K562 (cell line): Measurements from ENCODE around the gene PRR30. TPM values are rescaled to one million over a fixed set of nuclear protein-coding genes. Genes with fewer than 3 reads are reported as not detected.

Source experiments
- HMG20B ChIP-seq: fragments of 250-450 bp; sonication (Bioruptor Pico); IDR thresholded peaks from 2 replicates; pipeline ENCODE4 v1.5.0; 2021; ENCODE audit warnings: mild to moderate bottlenecking
- HNRNPH1 ChIP-seq: fragments of 200-400 bp; formaldehyde crosslinking; optimal IDR thresholded peaks from 2 replicates; pipeline ENCODE3; 2017; ENCODE audit warnings: low read depth, mild to moderate bottlenecking, low read length, moderate library complexity
- MAFG ChIP-seq: fragments of 450-650 bp; conservative IDR thresholded peaks from 2 replicates; pipeline ENCODE4 v1.6.1; 2016; ENCODE audit warnings: missing genetic modification characterization, missing compliant biosample characterization
- MAZ ChIP-seq, 2 experiments: fragments of 450-650 bp in 1 of 2; sonication (generic) in 1 of 2; formaldehyde crosslinking; IDR thresholded peaks in 1 of 2; conservative IDR thresholded peaks in 1 of 2; 2 replicates each; pipeline versions ENCODE4 v1.4.0 to v1.5.0; 2020; ENCODE audit warnings: mild to moderate bottlenecking in 1 of 2, missing genetic modification reagents in 1 of 2
- MCM3 ChIP-seq: fragments of 450-650 bp; IDR thresholded peaks from 2 replicates; pipeline ENCODE4 v1.6.1; 2016
- MCM5 ChIP-seq: fragments of 450-650 bp; IDR thresholded peaks from 2 replicates; pipeline ENCODE4 v1.6.1; 2016; ENCODE audit warnings: low read depth
- NCOA2 ChIP-seq, 2 experiments: fragments of 450-650 bp; IDR thresholded peaks; 2 replicates each; pipeline ENCODE4 v1.6.1; 2018; ENCODE audit warnings: mild to moderate bottlenecking in 2 of 2, moderate library complexity in 1 of 2; ENCODE audit not compliant: partially characterized antibody in 2 of 2
- NFE2L1 ChIP-seq: fragments of 450-650 bp; IDR thresholded peaks from 2 replicates; pipeline ENCODE4 v1.6.1; 2016; ENCODE audit warnings: missing genetic modification characterization, low read depth, mild to moderate bottlenecking, missing compliant biosample characterization, moderate library complexity, borderline replicate concordance
- NR1H2 ChIP-seq: sonication (generic); formaldehyde crosslinking; IDR thresholded peaks from 2 replicates; pipeline ENCODE4 v1.4.0; 2020; ENCODE audit warnings: mild to moderate bottlenecking, missing genetic modification reagents
- POLR2A ChIP-seq: fragments of 450-650 bp; conservative IDR thresholded peaks from 2 replicates; pipeline ENCODE4 v1.6.1; 2016
- SAP30 ChIP-seq: fragments of 200-600 bp; sonication (generic); IDR thresholded peaks from 2 replicates; pipeline ENCODE4 v1.6.1; 2012; ENCODE audit warnings: borderline replicate concordance, low read depth, mild to moderate bottlenecking, moderate library complexity, low read length, control low read depth, inconsistent platforms; ENCODE audit not compliant: insufficient read depth, poor library complexity, severe bottlenecking
- SMARCC2 ChIP-seq: fragments of 450-650 bp; IDR thresholded peaks from 2 replicates; pipeline ENCODE4 v1.6.1; 2017; ENCODE audit warnings: antibody characterized with exemption, moderate library complexity, mild to moderate bottlenecking, low read depth
- SMARCE1 ChIP-seq: fragments of 450-650 bp; IDR thresholded peaks from 2 replicates; pipeline ENCODE4 v1.7.1; 2016; ENCODE audit warnings: mild to moderate bottlenecking
- TAF9B ChIP-seq: fragments of 450-650 bp; IDR thresholded peaks from 2 replicates; pipeline ENCODE4 v1.6.1; 2018; ENCODE audit warnings: mild to moderate bottlenecking; ENCODE audit not compliant: partially characterized antibody
- YY1 ChIP-seq, 3 experiments: IDR thresholded peaks; 2 replicates each; pipeline ENCODE4 v1.6.1; 2011; ENCODE audit warnings: low read length in 2 of 3, mild to moderate bottlenecking in 2 of 3, moderate library complexity in 2 of 3, borderline replicate concordance in 1 of 3, control low read depth in 1 of 3, low read depth in 1 of 3; ENCODE audit not compliant: insufficient read depth in 3 of 3, insufficient replicate concordance in 2 of 3, control insufficient read depth in 1 of 3, insufficient read length in 1 of 3; ENCODE audit errors: extremely low read depth in 1 of 3
- ZEB2 ChIP-seq: fragments of 450-650 bp; IDR thresholded peaks from 2 replicates; pipeline ENCODE4 v1.6.1; 2016
- ZNF217 ChIP-seq: sonication (generic); formaldehyde crosslinking; IDR thresholded peaks from 2 replicates; pipeline ENCODE4 v1.8.0; 2022; ENCODE audit warnings: mild to moderate bottlenecking, missing genetic modification reagents
- ZNF561 ChIP-seq: fragments of 450-650 bp; formaldehyde crosslinking; conservative IDR thresholded peaks from 2 replicates; pipeline ENCODE4 v1.4.0; 2020; ENCODE audit warnings: mild to moderate bottlenecking, moderate library complexity
- ZSCAN29 ChIP-seq: fragments of 450-650 bp; IDR thresholded peaks from 2 replicates; pipeline ENCODE4 v1.6.1; 2017
- polyA plus RNA-seq, 8 experiments: library from polyadenylated mRNA; depleted of rRNA in 4 of 8; stranded (reverse) in 5 of 8; unstranded in 3 of 8; fragments of >200 nt; fragmentation: Nextera tagmentation in 2 of 8; fragmentation: Illumina TruSeq in 1 of 8; extraction: Ambion mirVana in 2 of 8; extraction: Trizol in 1 of 8; gene quantifications; 2 replicates each; pipeline versions ENCODE4 v1.2.1 to v1.2.3, GENCODE V29; 2011 to 2014; ENCODE audit warnings: inconsistent platforms in 1 of 8, missing spikeins in 1 of 8
- total RNA-seq, 7 experiments: library from RNA; depleted of rRNA in 6 of 7; stranded (reverse); fragments of >200 nt in 6 of 7; fragmentation: Illumina TruSeq in 2 of 7; extraction: Trizol in 2 of 7; gene quantifications; 2 replicates each; pipeline versions ENCODE4 v1.2.1 to v1.2.3, GENCODE V29; 2011 to 2021; ENCODE audit warnings: low replicate concordance in 1 of 7
- TF ChIP-seq, protein P1 (sequence below), 2 experiments: fragments of 450-650 bp in 1 of 2; sonication (generic) in 1 of 2; formaldehyde crosslinking in 1 of 2; IDR thresholded peaks in 1 of 2; conservative IDR thresholded peaks in 1 of 2; 2 replicates each; pipeline versions ENCODE4 v1.6.1 to v1.8.1; 2016 to 2023; ENCODE audit warnings: mild to moderate bottlenecking in 2 of 2, moderate library complexity in 2 of 2, inconsistent platforms in 1 of 2, missing genetic modification reagents in 1 of 2
- TF ChIP-seq, protein P2 (sequence below): fragments of 250-450 bp; sonication (Bioruptor Pico); IDR thresholded peaks from 2 replicates; pipeline ENCODE4 v1.8.0; 2022; ENCODE audit warnings: inconsistent platforms
- TF ChIP-seq, protein P3 (sequence below): IDR thresholded peaks from 2 replicates; pipeline ENCODE4 v1.6.1; 2016; ENCODE audit warnings: missing genetic modification characterization, missing compliant biosample characterization
- TF ChIP-seq, protein P4 (sequence below): fragments of 250-450 bp; sonication (Bioruptor Pico); IDR thresholded peaks from 2 replicates; pipeline ENCODE4 v1.8.0; 2021; ENCODE audit warnings: moderate library complexity, mild to moderate bottlenecking, inconsistent platforms

PRR30 gene
- total and polyA plus RNA-seq, 9 of the 15 experiments (the other 6 are each of a cell fraction or from before 2014, with no cell fraction given): not detected

DNA sequence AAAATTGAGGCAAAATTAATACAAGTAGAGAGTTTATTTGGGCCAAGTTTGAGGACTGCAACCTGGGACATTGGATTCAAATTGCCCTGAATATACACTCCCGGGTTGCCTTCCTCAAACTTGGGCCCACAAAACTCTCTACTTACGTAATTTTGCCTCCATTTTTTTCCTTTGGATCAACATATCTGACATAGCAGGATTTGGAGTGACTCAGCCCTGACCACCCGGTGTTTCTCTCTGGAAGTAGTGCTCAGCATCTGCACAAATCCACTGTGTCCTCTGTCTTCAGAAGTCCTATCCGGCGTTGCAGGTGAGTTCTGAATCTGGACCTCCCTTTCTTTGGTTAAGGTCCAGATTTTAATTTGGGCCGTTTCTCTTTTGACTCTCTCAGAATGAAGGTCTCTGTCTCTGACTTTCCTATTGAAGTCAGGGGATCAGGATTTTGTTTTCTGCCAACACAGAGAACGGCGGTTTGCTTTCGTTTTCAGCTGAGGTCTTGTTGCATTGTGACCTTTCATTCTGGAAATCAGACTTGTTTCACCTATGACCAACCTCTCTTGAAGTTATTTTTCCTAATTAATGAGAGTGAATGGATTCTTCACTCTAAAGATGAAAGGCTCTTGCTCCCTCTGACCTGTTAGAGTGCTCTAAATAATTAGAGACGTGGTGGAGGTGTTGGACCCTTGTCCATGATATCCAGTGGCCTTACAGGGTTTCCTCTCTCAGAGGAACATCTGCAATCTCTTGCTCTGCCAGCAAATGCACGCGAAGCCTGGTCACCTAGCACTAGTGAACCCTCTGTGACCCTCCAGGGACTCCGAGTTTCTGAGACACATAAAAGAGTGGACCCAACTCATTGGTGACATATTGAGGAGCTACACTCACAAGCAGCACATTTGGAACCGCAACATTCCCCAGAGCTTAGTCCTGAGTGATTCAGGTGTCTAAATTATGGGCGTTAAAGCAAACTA lies 23.2 kb upstream of the PRR30 start (continued):
- no peak for TF ChIP-seq MCM5
- TF ChIP-seq MAZ (CRISPR knock-in tag; conservative IDR thresholded peaks at IDR 0.05 in 1 of 2, IDR thresholded peaks at IDR 0.05 in 1 of 2): no peak
- no peak for TF ChIP-seq ZNF217 (CRISPR knock-in tag)
- no peak for TF ChIP-seq TAF9B
- peak; percentile 74 for TF ChIP-seq MAFG
- TF ChIP-seq HNRNPH1: no peak
- TF ChIP-seq SMARCE1: 0 out of 2 replicates have a peak, but pooled peaks have one; percentile 17
- TF ChIP-seq POLR2A: no peak
- no peak for TF ChIP-seq ZSCAN29
- no peak for TF ChIP-seq HMG20B (CRISPR knock-in tag)
- no peak for TF ChIP-seq ZEB2
- TF ChIP-seq, protein P1, sequence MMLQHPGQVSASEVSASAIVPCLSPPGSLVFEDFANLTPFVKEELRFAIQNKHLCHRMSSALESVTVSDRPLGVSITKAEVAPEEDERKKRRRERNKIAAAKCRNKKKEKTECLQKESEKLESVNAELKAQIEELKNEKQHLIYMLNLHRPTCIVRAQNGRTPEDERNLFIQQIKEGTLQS (IDR thresholded peaks at IDR 0.05): peak; percentile 61; the same call in 1 of the 2 replicates
- TF ChIP-seq, protein P1 (CRISPR knock-in tag; conservative IDR thresholded peaks at IDR 0.05): 0 out of 2 replicates have a peak, but pooled peaks have one; percentile 21
- TF ChIP-seq SMARCC2: 0 out of 2 replicates have a peak, but pooled peaks have one; percentile 19
- no peak for TF ChIP-seq NR1H2 (CRISPR knock-in tag)
- TF ChIP-seq MCM3: no peak
- TF ChIP-seq ZNF561 (CRISPR knock-in tag): no peak
- TF ChIP-seq SAP30: no peak
- TF ChIP-seq NCOA2 (IDR thresholded peaks at IDR 0.05; ENCODE audit: partially characterized antibody in 2 of 2): no peak
- TF ChIP-seq, protein P2, sequence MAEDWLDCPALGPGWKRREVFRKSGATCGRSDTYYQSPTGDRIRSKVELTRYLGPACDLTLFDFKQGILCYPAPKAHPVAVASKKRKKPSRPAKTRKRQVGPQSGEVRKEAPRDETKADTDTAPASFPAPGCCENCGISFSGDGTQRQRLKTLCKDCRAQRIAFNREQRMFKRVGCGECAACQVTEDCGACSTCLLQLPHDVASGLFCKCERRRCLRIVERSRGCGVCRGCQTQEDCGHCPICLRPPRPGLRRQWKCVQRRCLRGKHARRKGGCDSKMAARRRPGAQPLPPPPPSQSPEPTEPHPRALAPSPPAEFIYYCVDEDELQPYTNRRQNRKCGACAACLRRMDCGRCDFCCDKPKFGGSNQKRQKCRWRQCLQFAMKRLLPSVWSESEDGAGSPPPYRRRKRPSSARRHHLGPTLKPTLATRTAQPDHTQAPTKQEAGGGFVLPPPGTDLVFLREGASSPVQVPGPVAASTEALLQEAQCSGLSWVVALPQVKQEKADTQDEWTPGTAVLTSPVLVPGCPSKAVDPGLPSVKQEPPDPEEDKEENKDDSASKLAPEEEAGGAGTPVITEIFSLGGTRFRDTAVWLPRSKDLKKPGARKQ (CRISPR knock-in tag): no peak
- no peak for TF ChIP-seq NFE2L1 (tag)
- TF ChIP-seq YY1 (IDR thresholded peaks at IDR 0.05; ENCODE audit: borderline replicate concordance in 1 of 3, control insufficient read depth in 1 of 3, extremely low read depth in 1 of 3, insufficient read depth in 3 of 3, insufficient read length in 1 of 3, insufficient replicate concordance in 2 of 3, low read depth in 1 of 3, low read length in 2 of 3): peak in 1 of 3 experiments; percentile 32
- TF ChIP-seq, protein P3, sequence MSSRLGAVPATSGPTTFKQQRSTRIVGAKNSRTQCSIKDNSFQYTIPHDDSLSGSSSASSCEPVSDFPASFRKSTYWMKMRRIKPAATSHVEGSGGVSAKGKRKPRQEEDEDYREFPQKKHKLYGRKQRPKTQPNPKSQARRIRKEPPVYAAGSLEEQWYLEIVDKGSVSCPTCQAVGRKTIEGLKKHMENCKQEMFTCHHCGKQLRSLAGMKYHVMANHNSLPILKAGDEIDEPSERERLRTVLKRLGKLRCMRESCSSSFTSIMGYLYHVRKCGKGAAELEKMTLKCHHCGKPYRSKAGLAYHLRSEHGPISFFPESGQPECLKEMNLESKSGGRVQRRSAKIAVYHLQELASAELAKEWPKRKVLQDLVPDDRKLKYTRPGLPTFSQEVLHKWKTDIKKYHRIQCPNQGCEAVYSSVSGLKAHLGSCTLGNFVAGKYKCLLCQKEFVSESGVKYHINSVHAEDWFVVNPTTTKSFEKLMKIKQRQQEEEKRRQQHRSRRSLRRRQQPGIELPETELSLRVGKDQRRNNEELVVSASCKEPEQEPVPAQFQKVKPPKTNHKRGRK (tag): no peak
- TF ChIP-seq, protein P4, sequence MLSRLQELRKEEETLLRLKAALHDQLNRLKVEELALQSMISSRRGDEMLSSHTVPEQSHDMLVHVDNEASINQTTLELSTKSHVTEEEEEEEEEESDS (CRISPR knock-in tag): no peak
